A673 (cell line): ENCODE data around the gene CCDC174. TPM values are rescaled to one million over a fixed set of nuclear protein-coding genes. Genes with fewer than 3 reads are reported as not detected.

Experiments
- BruUV-seq: library from RNA; stranded (reverse); fragments of 400-500 nt; replicated peaks from 2 replicates; lab custom pipeline; 2021; lab: Mats Ljungman, UMichigan
- CTCF ChIA-PET: fragments of 300-600 bp; sonication (Branson Sonifier 250); formaldehyde crosslinking; loops from one replicate; lab custom pipeline; 2022; ENCODE audit warnings: antibody characterized with exemption; lab: Charles Lee
- POLR2A ChIA-PET: fragments of 300-600 bp; sonication (Branson Sonifier 250); formaldehyde crosslinking; loops from one replicate; lab custom pipeline; 2022; ENCODE audit warnings: antibody characterized with exemption; ENCODE audit not compliant: low non-redundant PET; lab: Charles Lee
- DNase-seq: peaks from one replicate; pipeline ENCODE4 v3.0.0-alpha.2; 2015; ENCODE audit warnings: low spot score
- H3K27ac ChIP-seq: fragments of 200-600 bp; sonication (generic); 2 replicates; pipeline ENCODE4 v1.5.1; 2016; ENCODE audit warnings: mixed run types, low read depth, mild to moderate bottlenecking, mixed read lengths, antibody characterized with exemption, low read length; ENCODE audit not compliant: poor library complexity, severe bottlenecking
- H3K27me3 ChIP-seq: fragments of 200-600 bp; sonication (generic); replicated peaks from 2 replicates; pipeline ENCODE4 v1.6.1; 2017; ENCODE audit warnings: mixed run types, low read depth, mild to moderate bottlenecking, mixed read lengths, antibody characterized with exemption, low read length; ENCODE audit not compliant: insufficient read depth, poor library complexity
- H3K36me3 ChIP-seq: fragments of 200-600 bp; sonication (generic); 2 replicates; pipeline ENCODE4 v1.6.1; 2016; ENCODE audit warnings: mixed run types, mild to moderate bottlenecking, mixed read lengths, antibody characterized with exemption, low read length; ENCODE audit not compliant: insufficient read depth, poor library complexity, severe bottlenecking
- H3K4me1 ChIP-seq: fragments of 200-600 bp; sonication (generic); 2 replicates; pipeline ENCODE4 v1.6.1; 2017; ENCODE audit warnings: mixed run types, mild to moderate bottlenecking, mixed read lengths, antibody characterized with exemption, low read length; ENCODE audit not compliant: insufficient read depth, poor library complexity, severe bottlenecking
- H3K4me3 ChIP-seq: fragments of 200-600 bp; sonication (generic); 2 replicates; pipeline ENCODE4 v1.5.1; 2016; ENCODE audit warnings: low read depth, mixed run types, mild to moderate bottlenecking, mixed read lengths, low read length; ENCODE audit not compliant: poor library complexity, severe bottlenecking
- H3K9me3 ChIP-seq: fragments of 200-600 bp; sonication (generic); 2 replicates; pipeline ENCODE4 v1.6.1; 2016; ENCODE audit warnings: mixed run types, low read depth, mild to moderate bottlenecking, mixed read lengths, antibody characterized with exemption, low read length; ENCODE audit not compliant: poor library complexity, severe bottlenecking
- EZH2 ChIP-seq: fragments of 200-600 bp; sonication (generic); IDR thresholded peaks from 2 replicates; pipeline ENCODE4 v1.6.1; 2017; ENCODE audit warnings: borderline replicate concordance, low read depth, mild to moderate bottlenecking, mixed read lengths, antibody characterized with exemption, low read length; ENCODE audit not compliant: poor library complexity, severe bottlenecking
- intact Hi-C: fragments of 100-400 bp; cut with micrococcal nuclease; formaldehyde crosslinking; loops from one replicate; pipeline ENCODE4 v1.10.0; 2022; ENCODE audit not compliant: unreplicated experiment
- total RNA-seq: library from RNA; stranded (reverse); gene quantifications from 2 replicates; pipeline ENCODE4 v1.2.3, GENCODE V29; 2021
- TF ChIP-seq, protein P1 (sequence below): fragments of 300-800, 200-600 bp; sonication (generic); conservative IDR thresholded peaks from 2 replicates; pipeline ENCODE4 v1.5.1; 2017; ENCODE audit warnings: low read depth, mild to moderate bottlenecking, antibody characterized with exemption, low read length, moderate library complexity, mixed read lengths

CCDC174 gene
- total RNA-seq, 1 experiment from 2014 or later, result 19.8 TPM

DNA sequence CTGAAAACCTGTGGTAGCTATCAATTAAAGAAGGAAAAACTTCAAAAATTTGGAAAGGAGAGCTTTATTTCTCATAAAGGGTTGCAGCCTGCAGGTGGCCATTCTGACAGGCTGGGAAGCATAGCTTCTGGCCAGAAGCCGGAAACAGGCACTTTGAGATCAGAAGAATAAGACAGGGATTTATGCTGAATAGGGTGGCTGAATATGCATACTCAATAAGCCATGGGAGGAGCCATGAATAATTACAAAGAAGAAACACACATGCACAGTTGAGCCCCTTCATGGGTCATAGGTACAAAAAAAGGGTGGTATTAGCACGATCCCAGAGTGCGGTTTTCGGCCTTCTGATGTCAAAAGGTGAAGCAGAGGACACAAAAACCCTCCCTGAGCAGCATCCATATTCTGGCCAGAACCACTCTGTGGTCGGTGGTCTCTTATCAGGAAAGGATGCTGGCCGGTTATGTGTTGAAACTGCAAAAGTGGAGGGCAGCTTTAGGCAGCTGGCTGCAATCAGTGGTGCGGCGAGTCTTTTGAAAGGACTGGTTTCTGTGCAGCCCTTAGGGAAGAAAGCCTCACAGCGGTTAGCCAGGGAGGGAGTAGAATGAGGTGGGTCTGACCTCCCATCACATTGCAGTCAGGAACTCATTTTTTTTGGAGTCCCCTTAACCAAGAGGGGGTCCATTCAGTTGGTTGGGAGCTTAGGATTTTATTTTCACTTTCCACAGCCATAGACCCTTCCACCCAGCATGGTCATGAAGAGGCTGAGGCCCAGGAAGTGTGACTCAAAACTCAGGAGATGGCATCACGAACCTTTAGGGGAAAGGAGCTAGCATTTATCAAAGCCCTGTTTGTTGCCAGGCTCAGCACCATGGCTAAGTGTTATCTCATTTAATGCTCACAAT lies 34.7 kb upstream of the CCDC174 start:
- peak; percentile 54 for DNase-seq
- ChIA-PET POLR2A (no interaction called here), CTCF (no interaction called here)
- H3K27me3 ChIP-seq, result no peaks in the 10 kb centered on the region
- intact Hi-C loops, result no loop called here
- peaks cover 10% of the 10 kb centered on the region for H3K4me1 ChIP-seq
- H3K27ac ChIP-seq, result no peak overlapping the region
- H3K9me3 ChIP-seq, result no peaks in the 10 kb centered on the region
- no peak overlapping the region for H3K4me3 ChIP-seq
- H3K36me3 ChIP-seq, result no peaks in the 10 kb centered on the region
- no peak for TF ChIP-seq EZH2
- TF ChIP-seq, protein P1, sequence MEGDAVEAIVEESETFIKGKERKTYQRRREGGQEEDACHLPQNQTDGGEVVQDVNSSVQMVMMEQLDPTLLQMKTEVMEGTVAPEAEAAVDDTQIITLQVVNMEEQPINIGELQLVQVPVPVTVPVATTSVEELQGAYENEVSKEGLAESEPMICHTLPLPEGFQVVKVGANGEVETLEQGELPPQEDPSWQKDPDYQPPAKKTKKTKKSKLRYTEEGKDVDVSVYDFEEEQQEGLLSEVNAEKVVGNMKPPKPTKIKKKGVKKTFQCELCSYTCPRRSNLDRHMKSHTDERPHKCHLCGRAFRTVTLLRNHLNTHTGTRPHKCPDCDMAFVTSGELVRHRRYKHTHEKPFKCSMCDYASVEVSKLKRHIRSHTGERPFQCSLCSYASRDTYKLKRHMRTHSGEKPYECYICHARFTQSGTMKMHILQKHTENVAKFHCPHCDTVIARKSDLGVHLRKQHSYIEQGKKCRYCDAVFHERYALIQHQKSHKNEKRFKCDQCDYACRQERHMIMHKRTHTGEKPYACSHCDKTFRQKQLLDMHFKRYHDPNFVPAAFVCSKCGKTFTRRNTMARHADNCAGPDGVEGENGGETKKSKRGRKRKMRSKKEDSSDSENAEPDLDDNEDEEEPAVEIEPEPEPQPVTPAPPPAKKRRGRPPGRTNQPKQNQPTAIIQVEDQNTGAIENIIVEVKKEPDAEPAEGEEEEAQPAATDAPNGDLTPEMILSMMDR, result no peak
- no TSS peak for BruUV-seq

DNA sequence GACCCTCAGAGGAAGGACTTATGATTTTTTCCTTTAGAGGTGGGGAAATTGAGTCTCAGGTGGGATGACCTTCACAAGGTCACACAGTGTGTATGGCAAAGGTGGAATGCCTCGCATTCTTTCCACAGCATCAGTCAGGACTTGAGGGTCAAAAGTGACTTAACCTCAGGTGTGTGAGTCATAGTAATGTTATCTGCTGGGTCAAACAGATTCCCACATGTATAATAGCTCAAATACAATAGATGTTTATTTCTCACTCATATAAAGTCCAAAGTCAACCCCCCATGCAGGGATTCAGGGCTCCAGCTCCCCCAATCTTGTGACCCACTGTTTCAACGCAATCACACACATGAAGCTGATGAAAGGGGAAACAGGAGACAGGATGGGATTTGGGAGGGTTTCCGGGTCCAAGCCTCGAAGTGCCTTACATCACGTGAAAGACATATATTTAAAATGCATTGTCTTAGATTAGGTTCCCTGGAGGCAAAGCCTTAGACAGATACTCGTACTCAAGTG lies 34.0 kb upstream of the CCDC174 start:
- H3K9me3 ChIP-seq, result no peaks in the 10 kb centered on the region
- TF ChIP-seq, protein P1, result no peak
- H3K36me3 ChIP-seq, result no peaks in the 10 kb centered on the region
- DNase-seq, result no peak
- H3K4me3 ChIP-seq, result no peak overlapping the region
- BruUV-seq, result no TSS peak
- POLR2A ChIA-PET, result no interaction called here
- peaks cover 10% of the 10 kb centered on the region for H3K4me1 ChIP-seq
- H3K27me3 ChIP-seq, result no peaks in the 10 kb centered on the region
- H3K27ac ChIP-seq, result no peak overlapping the region
- CTCF ChIA-PET, result no interaction called here
- intact Hi-C loops, result no loop called here

DNA sequence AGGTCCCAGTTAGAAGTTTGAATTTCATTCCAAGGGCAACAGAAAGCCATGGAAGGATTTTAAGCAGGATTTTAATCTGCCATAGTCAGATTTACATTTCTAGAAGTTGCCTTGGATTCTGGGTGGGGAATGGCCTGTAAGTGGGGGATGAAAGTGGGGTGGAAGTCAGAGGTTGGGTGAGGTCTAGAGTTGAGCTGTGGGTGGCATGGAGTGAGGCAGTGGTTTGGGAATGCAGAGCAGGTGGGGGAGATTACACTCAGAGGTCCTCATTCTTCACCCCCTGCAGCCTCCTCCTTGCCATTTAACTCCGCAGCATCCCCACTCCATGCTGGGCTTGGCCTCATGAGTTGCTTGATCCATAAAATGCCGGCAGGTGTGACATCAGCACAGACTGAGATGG lies 32.0 kb upstream of the CCDC174 start:
- intact Hi-C loops, result no loop called here
- no peak overlapping the region for H3K4me3 ChIP-seq
- DNase-seq, result no peak
- no peaks in the 10 kb centered on the region for H3K36me3 ChIP-seq
- H3K27me3 ChIP-seq, result no peaks in the 10 kb centered on the region
- no peaks in the 10 kb centered on the region for H3K9me3 ChIP-seq
- no peak overlapping the region for H3K27ac ChIP-seq
- H3K4me1 ChIP-seq, result peaks cover 10% of the 10 kb centered on the region
- CTCF ChIA-PET, result no interaction called here
- no TSS peak for BruUV-seq
- TF ChIP-seq, protein P1, result no peak
- TF ChIP-seq EZH2, result no peak
- POLR2A ChIA-PET, result no interaction called here
